Measurements from ENCODE around the gene PASK.
"Not testable (repeated sequence)": the region's sequence is repeated elsewhere in the genome, so short reads cannot be mapped to it uniquely, and the experiment has no call there.

PASK gene

GRCh38 chr2:241148891-241149674 lies at the start of gene PASK:
Gene PASK (minus strand): TSS chr2:241149472. CDS start chr2:241143032, 6,440 bp downstream.
- peak; percentile 84 for DNase-seq

GRCh38 chr2:241198381-241199279 lies 49.4 kb upstream of the PASK start:
- DNase-seq, result no peak

GRCh38 chr2:241197947-241198346 lies 48.7 kb upstream of the PASK start:
- DNase-seq, result no peak

- not testable (repeated sequence) for DNase-seq
Measured at GRCh38 chr2:241197246-241197645, 48.0 kb upstream of the PASK start.

GRCh38 chr2:241195506-241196130 lies 46.3 kb upstream of the PASK start:
- no peak for DNase-seq

GRCh38 chr2:241194811-241195210 lies 45.5 kb upstream of the PASK start:
- DNase-seq, result no peak

- DNase-seq, result no peak
Measured at GRCh38 chr2:241193271-241193670, 44.0 kb upstream of the PASK start.

- DNase-seq, result no peak
Measured at GRCh38 chr2:241191081-241191480, 41.8 kb upstream of the PASK start.

GRCh38 chr2:241190291-241190981 lies 41.2 kb upstream of the PASK start:
- DNase-seq, result no peak

- DNase-seq, result no peak
Measured at GRCh38 chr2:241189856-241190201, 40.6 kb upstream of the PASK start.

- no peak for DNase-seq
Measured at GRCh38 chr2:241189093-241189855, 40.0 kb upstream of the PASK start.

- DNase-seq, result no peak
Measured at GRCh38 chr2:241188361-241189092, 39.3 kb upstream of the PASK start, which contains the start of gene ANO7. Gene ANO7 (plus strand): TSS chr2:241188677. CDS start chr2:241190064, 1,387 bp downstream.

GRCh38 chr2:241187918-241188234 lies 38.6 kb upstream of the PASK start:
- no peak for DNase-seq

GRCh38 chr2:241187101-241187917 lies 38.0 kb upstream of the PASK start:
- no peak for DNase-seq

GRCh38 chr2:241185961-241186360 lies 36.7 kb upstream of the PASK start:
- no peak for DNase-seq

GRCh38 chr2:241184901-241185300 lies 35.6 kb upstream of the PASK start:
- no peak for DNase-seq

- no peak for DNase-seq
Measured at GRCh38 chr2:241183221-241183620, 33.9 kb upstream of the PASK start.

- DNase-seq, result no peak
Measured at GRCh38 chr2:241182531-241183133, 33.4 kb upstream of the PASK start.

- DNase-seq, result no peak
Measured at GRCh38 chr2:241182126-241182525, 32.9 kb upstream of the PASK start.

- DNase-seq, result no peak
Measured at GRCh38 chr2:241180495-241180894, 31.2 kb upstream of the PASK start.
